ENCODE results near the gene UTS2R.
"Not testable (repeated sequence)": the region's sequence is repeated elsewhere in the genome, so short reads cannot be mapped to it uniquely, and the experiment has no call there.

Gene UTS2R

DNA sequence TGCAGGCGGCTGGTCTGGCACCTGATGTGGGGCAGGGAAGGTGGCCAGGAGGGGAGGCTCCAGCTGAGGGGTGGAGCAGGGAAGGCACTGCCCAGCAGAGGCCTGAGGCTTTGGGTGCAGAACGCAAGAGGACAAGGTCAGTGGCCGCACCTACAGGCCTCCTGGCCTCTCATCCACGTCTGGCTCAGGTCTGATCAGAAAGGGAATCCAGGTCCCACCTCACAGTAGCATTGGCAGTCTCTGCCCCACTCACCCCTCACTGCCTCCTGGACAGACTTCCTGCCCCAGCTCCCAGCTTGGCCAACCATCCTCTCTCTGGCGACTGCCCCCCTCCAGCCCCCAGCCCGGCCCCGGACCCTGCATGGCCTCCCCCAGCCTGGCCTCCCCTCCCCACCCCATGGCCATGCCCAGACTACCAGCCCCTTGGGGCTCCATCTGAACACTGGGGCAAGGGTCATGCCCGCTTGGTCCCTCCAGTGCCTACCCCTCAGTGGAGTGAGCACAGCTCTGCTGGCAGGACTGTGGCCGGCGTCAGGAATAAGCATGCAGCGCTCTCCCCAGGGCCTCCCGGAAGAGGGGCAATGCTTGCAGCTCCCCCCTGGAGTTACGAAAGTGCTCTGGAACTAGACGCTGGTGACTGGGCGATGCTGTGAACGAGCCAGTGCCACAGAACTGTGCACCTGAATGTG is 4.6 kb downstream of the UTS2R start:
- DNase-seq, result no peak

- DNase-seq, result not testable (repeated sequence)
Observed at GRCh38 chr17:82377294-82377693, 5.7 kb downstream of the UTS2R start.

DNA sequence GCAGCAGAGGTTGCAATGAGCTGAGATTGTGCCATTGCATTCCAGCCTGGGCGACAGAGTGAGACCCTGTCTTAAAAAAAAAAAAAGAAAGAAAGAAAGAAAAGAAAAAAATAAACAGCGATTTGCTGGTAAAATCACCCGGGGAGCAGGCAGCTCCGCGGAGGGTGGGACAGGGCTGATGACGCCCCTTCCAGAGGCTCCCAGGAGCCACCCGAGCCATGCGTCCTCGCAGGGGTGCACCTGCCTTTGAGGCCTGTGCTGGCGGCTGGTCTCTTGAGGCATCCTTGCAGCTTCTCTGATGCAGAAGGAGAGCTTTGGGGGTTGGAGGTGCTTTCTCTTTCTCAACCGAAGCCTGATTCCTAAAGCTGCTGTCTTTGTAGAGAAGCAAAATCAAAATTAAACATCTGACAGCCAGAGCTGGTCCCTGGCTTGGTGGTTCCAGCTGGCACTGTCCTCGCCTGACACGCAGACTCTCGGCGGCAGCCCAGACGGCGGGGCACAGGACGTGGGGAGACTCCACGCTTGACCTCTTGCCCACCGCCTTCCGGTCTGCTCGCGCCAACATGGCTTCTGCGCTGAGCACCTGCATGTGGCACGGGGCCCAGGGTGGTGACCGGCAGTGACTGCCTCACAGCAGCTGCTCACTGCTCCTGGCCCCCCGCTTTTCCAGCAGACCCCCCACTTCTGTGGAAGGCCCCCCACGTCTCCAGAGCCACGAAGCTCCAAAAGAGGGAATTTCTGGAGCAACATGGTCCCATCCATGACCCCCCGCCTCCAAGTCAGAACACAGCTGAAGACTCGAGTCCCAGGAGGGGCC is 6.6 kb downstream of the UTS2R start:
- no peak for DNase-seq

- no peak for DNase-seq
Observed at GRCh38 chr17:82378741-82379021, 7.1 kb downstream of the UTS2R start.

DNA sequence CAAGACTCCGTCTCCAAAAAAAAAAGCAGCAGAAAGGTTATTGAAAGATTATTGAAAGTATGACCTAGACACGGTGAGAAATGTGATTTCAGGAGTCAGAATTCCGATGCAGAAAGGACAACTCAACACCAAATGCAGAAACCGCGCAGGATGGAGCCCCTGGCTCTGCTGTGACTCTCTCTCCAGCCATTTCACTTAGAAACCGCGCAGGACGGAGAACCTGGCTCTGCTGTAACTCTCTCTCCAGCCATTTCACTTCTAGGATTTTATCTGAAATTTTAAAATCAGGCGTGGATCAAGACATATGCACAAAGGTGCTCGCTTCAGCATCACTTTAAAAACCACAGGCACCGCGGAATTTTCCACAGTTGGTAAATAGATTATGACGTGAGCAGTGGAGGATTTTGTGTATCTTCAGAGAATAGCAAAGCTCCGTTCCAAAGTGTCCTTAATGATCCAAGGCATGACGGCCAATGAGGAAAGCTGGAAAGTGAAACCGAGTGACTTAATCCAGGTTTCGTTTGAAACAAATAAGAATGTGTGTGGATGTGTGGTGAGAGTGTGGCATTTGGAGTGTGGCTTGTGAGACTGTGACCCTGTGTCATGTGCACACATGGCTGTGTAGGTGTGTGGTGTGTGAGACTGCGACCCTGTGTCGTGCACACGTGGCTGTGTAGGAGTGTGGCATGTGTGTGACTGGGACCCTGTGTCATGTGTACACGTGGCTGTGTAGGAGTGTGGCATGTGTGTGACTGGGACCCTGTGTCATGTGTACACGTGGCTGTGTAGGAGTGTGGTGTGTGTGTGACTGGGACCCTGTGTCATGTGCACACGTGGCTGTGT is 9.5 kb downstream of the UTS2R start:
- DNase-seq, result no peak

DNA sequence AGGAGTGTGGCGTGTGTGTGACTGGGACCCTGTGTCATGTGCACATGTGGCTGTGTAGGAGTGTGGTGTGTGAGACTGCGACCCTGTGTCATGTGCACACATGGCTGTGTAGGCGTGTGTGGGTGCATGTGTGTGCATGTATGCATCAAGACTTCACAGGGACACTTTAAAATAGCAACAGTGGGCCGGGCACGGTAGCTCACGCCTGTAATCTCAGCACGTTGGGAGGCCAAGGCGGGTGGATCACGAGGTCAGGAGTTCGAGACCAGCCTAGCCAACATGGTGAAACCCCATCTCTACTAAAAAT is 10.1 kb downstream of the UTS2R start:
- not testable (repeated sequence) for DNase-seq

DNA sequence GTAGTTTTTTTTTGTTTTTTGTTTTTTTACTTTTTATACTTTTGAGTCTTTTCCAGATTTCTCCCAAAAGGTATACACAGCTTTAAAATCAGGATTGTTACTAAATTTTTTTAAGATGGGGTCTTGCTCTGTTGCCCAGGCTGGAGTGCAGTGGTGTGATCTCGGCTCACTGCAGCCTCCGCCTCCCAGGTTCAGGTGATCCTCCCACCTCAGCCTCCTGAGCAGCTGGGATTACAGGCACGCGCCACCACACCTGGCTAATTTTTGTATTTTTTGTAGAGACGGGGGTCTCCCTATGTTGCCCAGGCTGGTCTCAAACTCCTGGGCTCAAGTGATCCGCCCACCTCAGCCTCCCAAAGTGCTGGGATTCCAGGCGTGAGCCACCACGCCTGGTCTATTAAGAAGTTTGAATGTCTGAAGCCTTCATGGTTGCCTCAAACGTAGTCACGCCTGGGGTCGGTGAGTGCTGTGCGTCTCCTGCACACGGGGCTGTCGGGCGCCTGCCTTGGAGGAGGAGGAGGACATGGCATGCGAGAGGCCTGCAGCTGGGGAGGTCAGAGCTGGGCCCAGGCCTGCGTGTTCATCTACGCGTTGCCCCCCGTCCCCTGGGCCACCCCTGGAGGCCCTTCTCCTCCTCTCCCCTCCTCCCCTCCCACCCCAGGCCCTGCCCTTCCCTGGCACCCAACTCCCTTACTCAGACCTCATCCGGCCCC is 10.8 kb downstream of the UTS2R start:
- DNase-seq, result not testable (repeated sequence)

- DNase-seq, result no peak
Observed at GRCh38 chr17:82382933-82383255, 11.3 kb downstream of the UTS2R start.

DNA sequence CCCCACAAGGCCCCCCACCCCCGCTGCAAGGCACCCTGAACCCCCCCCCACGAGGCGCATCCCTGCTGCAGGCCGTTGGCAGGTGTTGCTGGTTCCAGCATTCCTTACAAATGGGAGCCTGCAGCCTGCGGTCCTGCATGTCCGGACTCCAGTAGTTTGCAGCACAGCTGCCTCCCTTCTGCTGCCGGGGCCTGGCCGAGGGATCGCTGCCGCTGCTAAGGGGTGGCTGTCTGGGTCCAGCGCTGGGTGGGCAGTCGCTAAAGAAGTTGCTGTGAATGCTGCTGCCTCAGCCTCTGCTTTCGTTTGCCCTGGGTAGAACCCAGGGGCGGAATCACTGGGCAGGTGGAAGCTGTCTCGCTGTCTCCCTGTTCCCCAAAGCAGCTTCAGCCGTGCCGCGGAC is 11.8 kb downstream of the UTS2R start:
- DNase-seq, result no peak

DNA sequence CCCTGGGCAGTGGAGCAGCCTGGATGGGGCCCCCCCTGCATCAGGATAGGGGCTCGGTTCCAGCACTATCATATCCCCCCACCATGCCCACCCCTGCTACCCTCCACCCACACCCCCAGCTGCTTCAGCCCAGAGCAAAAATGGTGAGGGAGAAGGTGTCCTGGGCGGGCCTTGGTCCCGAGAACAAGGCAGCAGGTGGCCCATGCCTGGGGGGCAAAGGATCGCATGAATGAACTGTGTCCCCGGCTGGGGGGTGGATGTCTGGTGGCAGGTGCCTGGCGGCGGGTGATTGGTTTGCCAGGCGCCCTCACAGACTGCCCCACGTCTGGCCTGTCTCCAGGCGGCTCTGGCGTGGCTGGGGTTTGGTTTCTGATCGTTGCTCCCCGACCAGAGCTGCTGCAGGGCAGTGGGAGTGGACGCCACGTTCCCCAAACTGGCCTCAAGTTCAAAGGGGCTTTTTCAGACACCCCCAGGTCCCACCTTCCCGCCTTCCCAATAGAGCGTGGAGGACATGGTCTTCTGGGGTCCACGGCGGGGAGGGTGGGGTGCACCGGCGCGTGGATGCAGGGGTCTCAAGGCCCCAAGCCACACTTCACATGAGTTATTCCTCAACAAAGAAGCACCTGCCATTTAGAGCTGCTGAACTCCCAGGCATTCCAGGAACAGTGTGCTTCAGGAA is 12.6 kb downstream of the UTS2R start:
- no peak for DNase-seq

GRCh38 chr17:82384730-82385481 is 13.3 kb downstream of the UTS2R start:
- no peak for DNase-seq

GRCh38 chr17:82385559-82386254 is 14.1 kb downstream of the UTS2R start:
- DNase-seq, result no peak

- DNase-seq, result no peak
Observed at GRCh38 chr17:82386255-82386831, 14.8 kb downstream of the UTS2R start.

GRCh38 chr17:82386881-82387704 is 15.5 kb downstream of the UTS2R start:
- no peak for DNase-seq

DNA sequence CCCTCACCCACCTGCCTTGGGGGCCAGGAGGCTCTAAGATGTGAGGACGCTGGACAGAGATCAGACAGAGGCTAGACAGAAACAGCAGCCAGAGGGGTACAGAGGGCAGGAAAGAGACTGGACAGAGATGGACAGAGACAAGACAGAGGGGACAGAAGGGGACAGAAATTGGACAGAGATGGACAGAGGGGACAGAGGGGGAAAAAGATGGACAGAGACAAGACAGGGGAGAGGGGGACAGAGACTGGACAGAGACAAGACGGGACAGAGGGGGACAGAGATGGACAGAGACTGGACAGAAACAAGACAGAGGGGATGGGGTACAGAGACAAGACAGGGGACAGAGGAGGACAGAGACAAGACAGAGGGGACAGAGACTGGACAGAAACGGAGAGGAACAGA is 16.1 kb downstream of the UTS2R start:
- DNase-seq, result no peak

DNA sequence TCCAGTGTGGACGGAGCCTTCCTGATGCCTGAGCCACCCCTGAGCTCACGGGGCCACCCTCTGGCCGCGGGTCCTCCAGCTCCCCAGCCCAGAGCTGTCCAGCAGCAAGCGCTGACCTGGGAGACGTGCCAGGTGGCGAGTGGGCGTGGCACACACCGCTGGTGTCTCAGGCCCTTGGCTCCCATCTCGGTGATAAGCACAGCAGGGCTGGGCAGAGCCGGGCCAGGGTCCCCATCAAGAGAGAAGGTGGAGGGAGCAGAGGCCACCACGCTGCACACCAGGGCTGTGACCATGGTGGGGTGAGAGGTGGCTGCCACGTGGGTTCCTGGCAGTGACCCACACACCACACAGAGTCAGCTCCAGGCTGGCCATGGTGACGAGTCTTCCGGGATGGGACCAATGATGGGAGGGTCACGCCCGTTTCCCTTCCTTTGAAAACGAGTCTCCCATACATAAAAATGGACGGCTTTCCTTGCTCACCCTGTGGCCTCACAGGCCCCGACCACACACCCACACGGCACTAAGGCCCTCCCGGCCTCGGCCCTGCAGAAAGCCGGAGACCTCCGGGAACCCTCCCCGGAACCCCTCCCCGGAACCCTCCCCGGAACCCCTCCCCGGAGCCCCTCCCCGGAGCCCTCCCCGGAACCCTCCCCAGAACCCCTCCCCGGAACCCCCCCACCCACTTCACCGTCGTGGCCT is 16.8 kb downstream of the UTS2R start:
- DNase-seq, result no peak

GRCh38 chr17:82388922-82389283 is 17.3 kb downstream of the UTS2R start:
- no peak for DNase-seq

DNA sequence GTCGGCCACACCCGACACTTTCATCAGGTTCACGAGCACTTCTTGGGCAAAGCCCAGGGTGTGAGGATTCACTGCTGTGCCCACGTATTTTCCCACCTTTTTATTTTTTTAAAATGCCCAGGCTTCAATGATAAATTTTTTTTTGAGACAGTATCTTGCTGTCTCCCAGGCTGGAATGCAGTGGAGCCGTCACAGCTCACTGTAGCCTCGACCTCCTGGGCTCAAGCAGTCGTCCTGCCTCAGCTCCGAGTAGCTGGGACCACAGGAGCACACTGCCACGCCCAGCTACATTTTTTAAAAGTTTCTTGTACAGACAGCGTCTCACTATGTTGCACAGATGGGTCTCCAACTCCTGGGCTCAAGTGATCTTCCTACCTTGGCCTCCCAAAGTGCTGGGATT is 17.8 kb downstream of the UTS2R start:
- no peak for DNase-seq

DNA sequence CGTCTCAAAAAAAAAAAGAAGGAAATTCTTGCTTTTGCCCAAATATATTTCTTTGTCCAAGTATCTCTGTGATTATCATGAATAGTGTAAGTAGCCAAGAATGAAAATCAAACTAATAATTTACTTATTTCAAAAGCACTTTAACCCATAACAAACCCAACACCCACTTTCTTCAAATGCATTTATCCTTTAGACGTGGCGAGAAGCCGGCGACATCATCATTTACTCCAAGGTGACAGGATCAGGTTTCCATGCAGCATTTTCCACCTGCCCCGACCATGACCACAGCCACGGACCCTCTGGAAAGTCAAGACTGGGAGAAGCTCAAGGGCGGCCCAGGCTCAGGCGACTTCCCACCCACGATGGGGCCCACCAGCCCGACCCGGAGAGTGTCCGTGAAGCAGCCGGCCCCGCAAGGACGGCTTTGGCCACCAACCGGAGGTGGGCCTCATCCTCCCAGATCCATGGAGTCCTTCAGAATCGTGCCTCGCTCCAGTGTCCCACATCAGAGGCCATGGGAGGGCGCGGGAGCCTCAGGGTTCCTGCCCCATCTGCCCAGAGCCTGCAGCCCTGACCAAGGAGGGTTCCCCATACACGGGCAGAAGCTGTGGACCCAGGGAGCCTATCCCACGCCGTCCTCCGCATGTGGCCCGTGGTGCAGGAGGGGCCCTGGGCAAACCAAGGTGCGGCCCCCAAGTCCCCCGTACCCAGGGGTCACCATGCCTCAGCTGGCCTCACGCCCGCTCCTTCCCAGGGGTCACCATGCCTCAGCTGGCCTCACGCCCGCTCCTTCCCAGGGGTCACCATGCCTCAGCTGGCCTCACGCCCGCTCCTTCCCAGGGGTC is 18.7 kb downstream of the UTS2R start:
- no peak for DNase-seq

All from activated CD8-positive, alpha-beta memory T cell treated with anti-CD3 and anti-CD28 coated beads for 24 hours (primary cell).